Pons (tissue), 1 donor: ENCODE measurements around the gene KMT5C.
A peak's percentile ranks its signal among the peaks of the same experiment; 100 is the strongest.
"Not testable (repeated sequence)": the region's sequence is repeated elsewhere in the genome, so short reads cannot be mapped to it uniquely, and the experiment has no call there.

Experiments
- DNase-seq: peaks from one replicate; pipeline ENCODE4 v3.0.0-alpha.2; 2016; ENCODE audit warnings: low spot score

The KMT5C gene

DNA sequence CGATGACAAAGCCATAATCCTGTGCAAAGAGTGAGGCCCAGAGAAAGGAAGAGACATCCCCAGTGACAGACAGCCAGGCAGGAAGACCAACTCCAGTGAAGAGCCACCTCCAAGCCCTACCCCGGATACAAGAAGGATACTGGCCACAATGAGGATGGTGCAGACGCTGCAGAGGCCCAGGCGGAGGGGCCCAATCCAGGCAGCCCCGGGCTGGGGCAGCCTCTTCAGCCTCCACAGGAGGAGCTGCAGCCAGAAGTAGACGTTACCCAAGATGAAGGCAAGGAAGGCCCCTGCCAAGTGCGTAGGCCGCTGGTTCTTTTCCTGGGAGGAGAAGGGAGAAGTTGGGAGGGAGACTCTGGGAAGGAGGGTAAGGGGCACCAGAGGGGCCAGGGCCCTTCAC, 23.0 kb upstream of the KMT5C start:
- no peak for DNase-seq

DNA sequence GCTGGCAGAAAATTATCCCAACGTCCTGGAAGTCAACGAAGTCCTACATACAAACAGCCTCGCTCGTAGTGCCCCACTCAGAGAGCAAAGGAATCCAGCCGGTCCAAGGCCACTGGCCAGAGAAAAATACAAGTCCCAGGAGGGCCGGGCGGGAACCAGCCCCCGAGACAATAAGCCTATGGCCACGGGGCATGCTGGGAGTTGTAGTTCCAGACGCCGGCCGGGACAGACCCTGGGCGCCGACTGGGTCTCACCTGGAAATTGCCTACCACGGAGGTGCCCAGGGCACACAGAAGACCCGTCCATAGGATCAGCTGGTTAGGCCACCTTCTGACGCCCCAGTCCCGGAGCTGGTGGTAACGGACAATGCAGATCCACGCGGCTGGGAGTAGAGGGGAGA, 19.9 kb upstream of the KMT5C start:
- DNase-seq, result no peak

DNA sequence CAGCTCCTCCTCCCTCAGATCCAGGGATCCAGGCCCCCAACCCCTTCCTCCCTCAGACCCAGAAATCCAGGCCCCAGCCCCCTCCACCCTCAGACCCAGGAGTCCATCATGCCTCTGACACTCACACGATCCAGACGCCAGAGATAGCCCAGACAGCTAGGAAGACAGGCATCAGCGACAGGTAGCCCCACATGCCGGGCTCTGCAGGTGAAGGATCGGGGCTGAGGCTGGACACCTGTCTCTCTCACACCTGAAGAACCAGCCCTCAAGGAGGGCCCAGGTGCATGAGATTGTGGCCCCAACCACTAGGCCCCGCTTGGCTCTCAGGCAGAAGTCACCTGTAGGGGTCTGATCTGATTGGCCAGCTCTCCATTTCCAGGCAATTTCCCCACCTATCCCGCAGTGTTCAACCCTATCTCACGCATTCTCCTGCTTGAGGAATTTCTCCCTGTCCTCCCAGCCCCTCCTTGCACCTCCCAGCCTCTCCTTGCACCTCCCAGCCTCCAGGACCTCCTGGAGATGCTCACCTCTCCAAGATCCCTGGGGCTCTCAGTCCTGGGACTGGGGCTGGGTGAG, 18.7 kb upstream of the KMT5C start:
- DNase-seq, result no peak

GRCh38 chr19:55321466-55322137, 18.1 kb upstream of the KMT5C start:
- no peak for DNase-seq

DNA sequence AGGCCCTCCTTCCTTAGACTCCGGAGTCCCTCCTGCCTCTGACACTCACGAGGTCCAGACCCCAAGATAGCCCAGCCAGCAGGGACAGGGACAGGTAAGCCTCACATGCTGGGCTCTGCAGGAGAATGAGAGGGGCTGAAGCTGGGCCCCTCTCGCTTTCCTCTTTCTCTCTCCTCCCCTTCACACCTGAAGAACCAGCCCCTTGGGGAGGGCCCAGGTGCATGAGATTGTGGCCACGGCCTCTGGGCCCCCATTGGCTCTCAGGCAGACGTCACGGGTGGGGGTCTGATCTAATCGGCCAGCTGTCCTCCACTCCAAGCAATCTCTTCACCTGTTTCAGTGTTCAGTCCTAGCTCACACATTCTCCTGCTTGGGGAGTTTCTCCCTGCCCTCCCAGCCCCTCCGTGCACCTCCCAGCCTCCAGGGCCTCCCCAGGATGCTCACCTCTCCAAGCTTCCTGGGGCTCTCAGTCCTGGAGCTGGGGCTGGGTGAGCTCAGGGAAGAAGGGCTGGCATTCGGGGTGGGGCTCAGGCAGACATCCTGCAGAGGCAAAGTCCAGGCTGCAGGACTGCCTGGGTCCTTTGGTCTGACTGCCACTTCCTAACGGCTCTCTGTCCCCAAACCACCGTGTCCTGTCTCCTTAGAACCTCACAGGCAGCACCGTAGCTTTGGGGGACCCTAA, 17.3 kb upstream of the KMT5C start:
- DNase-seq, result no peak

- no peak for DNase-seq
Measured at GRCh38 chr19:55324662-55325061, 15.0 kb upstream of the KMT5C start.

DNA sequence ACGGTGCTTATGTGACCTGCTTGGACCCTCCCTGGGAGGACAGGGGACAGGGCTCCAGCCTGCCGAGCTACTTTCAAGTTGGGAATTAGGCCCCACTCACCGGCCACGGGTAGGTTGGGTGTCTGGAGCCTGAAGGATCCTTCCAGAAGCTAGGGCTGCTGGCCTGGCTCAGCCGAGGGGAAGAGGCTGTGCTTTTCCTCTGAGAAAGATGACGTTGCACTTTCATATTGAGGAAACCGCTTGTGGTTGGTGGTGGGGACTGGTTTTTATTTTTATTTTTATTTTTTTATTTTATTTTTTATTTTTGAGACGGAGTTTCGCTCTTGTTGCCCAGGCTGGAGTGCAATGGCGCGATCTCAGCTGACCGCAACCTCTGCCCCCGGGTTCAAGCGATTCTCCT, 14.5 kb upstream of the KMT5C start, which contains the start of gene TMEM150B:
TSS of gene TMEM150B (minus strand) at position 170 of the 400 bp plus-strand sequence. CDS start 4,305 bp downstream, outside the sequence.
- peak; percentile 46 for DNase-seq

- not testable (repeated sequence) for DNase-seq
Measured at GRCh38 chr19:55328774-55329318, 10.8 kb upstream of the KMT5C start.

DNA sequence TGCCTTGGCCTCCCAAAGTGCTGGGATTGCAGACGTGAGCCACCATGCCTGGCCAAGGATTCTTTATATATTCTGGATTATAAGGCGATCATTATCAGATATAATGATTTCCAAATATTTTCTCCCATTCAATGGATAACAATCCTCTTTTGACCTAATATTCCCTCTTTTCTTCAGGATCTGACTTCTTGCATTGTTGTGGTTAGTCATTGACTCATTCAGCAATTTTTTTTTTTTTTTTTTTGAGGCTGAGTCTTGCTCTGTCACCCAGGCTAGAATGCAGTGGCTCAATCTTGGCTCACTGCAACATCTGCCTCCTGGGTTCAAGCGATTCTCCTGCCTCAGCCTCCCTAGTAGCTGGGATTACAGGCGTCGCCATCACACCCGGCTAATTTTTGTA, 9.9 kb upstream of the KMT5C start:
- DNase-seq, result not testable (repeated sequence)

DNA sequence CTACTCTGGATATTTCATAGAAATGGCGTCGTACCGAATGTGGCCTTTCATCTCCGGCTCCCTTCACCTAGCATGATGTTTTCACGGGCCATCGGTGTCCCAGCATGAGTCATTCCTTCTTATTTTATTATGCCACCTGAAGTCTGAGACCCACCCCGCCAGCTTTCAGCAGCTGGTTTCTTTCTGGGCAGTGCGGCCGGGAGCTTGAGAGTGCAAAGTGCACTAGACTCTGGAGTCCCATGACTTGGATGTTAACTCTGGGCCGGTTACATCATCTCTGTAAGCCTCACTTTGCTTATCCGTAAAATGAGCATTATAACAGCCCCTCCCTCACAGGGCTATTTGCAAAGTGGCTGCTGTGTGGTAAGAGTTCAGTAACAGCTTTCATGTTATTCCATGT, 5.8 kb upstream of the KMT5C start:
- no peak for DNase-seq

- DNase-seq, result no peak
Measured at GRCh38 chr19:55336101-55336500, 3.6 kb upstream of the KMT5C start.

GRCh38 chr19:55339889-55340783, 460 bp downstream of the KMT5C start:
- no peak for DNase-seq

DNA sequence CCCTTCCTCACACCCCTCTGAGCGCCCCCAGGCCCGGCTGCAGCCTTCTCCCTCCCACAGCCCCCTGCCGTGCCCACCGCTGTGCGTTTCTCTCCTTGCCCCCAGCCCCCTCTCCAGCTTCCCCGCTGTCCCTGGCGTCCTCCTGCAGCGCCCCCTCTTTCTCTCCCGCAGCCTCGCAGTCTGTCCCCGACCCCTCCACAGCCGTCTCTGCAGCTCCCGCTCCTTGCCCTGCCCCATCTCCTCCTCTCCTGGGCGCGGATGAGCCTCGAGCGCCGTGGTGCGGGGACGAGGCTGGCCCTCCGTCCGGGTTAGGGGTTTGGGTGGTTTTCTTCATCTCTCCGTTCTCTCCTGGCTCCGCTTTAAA, 1.1 kb downstream of the KMT5C start:
- DNase-seq, result no peak

DNA sequence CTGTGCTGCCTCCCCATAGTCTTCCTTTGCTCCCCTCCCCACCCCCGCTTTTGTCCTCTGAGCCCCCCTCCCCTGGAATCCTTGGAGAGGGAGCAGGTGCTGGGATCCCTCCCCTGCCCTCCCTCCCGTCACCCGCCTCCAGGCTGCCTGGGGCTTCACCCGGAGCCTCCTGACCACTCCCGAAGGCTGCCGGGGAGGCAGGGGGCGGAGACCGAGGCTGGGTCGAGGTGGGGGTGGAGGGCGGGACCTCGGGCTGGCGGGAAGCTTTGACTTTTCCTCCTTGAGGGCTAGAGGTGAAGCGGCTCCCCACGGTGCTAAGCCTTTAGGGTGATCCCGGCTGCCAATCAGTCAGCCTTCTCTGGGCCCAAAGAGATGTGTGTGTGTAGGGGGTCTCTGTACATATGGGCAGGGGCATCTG, 1.5 kb downstream of the KMT5C start:
- peak; percentile 30 for DNase-seq

DNA sequence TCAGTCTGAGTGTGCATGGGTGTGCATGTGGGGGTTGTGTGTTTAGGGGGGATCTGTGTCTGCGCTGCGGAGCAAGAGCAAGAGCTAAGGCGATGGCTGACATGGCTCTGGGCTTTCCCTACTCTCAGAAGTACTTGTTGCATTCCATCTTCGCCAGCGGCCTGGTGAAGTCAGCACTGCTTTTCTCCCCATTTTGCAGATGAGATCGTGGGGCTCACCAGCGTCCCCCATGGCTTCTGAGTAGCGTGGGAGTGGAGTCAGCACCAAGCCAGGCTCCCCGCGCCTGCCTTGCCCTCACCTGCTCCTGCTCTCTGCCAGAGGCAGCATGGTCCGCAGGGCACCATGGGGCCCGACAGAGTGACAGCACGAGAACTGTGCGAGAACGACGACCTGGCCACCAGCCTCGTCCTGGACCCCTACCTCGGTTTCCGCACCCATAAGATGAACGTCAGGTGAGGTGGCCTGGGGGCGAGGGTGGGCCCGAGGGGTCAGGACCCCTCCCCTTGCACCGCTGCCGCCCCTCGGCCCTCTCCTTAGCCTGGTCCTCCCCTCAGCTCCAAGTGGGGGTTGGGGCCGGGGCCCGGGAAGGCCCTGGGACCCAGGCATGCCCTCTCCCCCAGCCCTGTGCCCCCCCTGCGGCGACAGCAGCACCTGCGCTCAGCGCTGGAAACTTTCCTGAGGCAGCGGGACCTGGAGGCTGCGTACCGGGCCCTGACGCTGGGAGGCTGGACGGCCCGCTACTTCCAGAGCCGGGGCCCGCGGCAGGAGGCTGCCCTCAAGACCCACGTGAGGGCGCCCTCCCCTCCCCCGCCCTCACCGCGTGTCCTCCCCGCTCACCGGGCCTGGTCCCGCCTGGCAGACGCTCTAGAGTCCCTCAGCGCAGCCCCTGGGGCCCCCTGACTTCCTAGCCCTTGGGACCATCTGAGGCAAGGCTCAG, 2.2 kb downstream of the KMT5C start:
- no peak for DNase-seq

DNA sequence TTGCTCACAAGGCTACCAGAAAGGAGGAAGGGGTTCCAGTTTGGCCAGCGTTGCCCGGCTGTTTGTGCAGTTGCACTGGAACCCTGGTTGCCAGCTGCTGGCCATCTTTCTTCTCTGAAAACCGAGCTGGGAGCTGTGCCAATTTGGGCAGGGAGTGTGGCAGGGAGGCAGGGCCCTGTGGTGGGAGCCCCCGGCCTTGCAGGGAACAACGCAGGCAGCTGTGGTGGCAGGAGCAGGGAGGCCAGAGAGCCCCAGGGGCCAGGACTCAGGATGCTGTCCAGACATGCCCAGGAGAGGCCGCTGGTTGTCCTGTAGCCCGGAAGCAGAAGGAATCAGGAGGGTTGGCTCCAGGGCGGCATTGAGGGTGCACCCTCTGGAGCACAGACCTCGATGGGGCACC, 4.8 kb downstream of the KMT5C start:
- peak; percentile 54 for DNase-seq

DNA sequence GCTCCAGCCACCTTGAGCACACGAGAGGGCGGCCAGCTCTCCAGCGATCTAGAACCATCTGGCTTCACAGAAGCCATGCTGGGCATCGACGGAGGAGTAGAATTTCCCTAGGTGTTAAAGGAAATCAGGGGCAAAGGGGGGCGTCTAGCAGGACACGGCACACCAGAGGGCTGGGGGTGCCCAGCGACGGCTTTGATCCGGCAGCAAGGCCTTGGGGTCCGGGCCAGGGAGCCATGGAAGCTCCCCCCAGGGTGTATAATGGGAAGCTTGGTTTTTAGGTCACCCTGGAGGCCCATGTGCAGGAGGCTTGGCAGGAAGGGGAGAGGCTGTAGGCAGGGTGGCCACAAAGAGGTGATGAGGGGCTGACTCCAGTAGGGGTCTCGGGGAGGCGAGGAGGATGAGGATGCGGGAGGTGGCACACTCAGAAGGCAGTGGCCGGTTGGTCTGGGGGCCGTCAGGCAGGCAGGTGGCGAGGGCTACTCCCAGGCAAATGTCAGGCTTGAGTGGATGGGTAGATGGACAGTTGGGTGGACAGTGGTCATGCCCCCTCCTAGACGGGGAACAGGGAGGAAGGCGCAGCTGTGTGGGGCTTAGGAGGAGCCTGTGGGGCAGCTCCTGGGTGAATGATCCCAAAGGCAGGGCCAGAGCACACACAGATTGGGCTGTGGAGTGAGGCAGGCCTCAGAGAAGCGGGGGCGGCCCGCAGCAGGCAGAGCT, 5.6 kb downstream of the KMT5C start:
- no peak for DNase-seq

- DNase-seq, result no peak
Measured at GRCh38 chr19:55345818-55346724, 6.4 kb downstream of the KMT5C start.

GRCh38 chr19:55346725-55347441, 7.2 kb downstream of the KMT5C start:
- no peak for DNase-seq
